SK-N-SH (cell line): ENCODE measurements around the gene MED16. TPM values are rescaled to one million over a fixed set of nuclear protein-coding genes. Genes with fewer than 3 reads are reported as not detected.

ENCODE experiments used
- CTCF ChIA-PET: fragments of 300-600, 350-600 bp; formaldehyde crosslinking; extraction: SDS; loops from one replicate; lab custom pipeline; 2021; lab: Yijun Ruan, JAX
- POLR2A ChIA-PET: fragments of 350-600 bp; sonication (Branson Sonifier 250); formaldehyde crosslinking; extraction: SDS; loops from one replicate; lab custom pipeline; 2020; ENCODE audit warnings: antibody characterized with exemption, inconsistent platforms; lab: Yijun Ruan, JAX
- DNase-seq: peaks from one replicate; pipeline ENCODE4 v3.0.0; 2012
- H2AFZ ChIP-seq: fragments of 200-600 bp; sonication (generic); 2 replicates; pipeline ENCODE4 v1.8.1; 2016; ENCODE audit warnings: antibody characterized with exemption, mild to moderate bottlenecking, low read depth
- H3F3A ChIP-seq: fragments of 200-600 bp; sonication (generic); replicated peaks from 2 replicates; pipeline ENCODE3; 2016; ENCODE audit warnings: antibody characterized with exemption, mild to moderate bottlenecking; ENCODE audit not compliant: insufficient read depth
- H3K27ac ChIP-seq, 2 experiments: fragments of 200-500 bp in 1 of 2; fragments of 200-600 bp in 1 of 2; sonication (Bioruptor generic) in 1 of 2; sonication (generic), shearing (Covaris generic) in 1 of 2; 2 replicates each; pipeline versions ENCODE4 v1.5.1 to v1.6.1; 2014 to 2016; ENCODE audit warnings: low read depth in 2 of 2, inconsistent platforms in 1 of 2, low read length in 1 of 2, mild to moderate bottlenecking in 1 of 2, mixed read lengths in 1 of 2
- H3K27me3 ChIP-seq: fragments of 200-600 bp; sonication (generic), shearing (Covaris generic); 2 replicates; pipeline ENCODE4 v1.6.1; 2016; ENCODE audit warnings: mixed run types; ENCODE audit not compliant: insufficient read depth
- H3K36me3 ChIP-seq, 2 experiments: fragments of 200-500 bp in 1 of 2; fragments of 200-600 bp in 1 of 2; sonication (Bioruptor generic) in 1 of 2; sonication (generic) in 1 of 2; replicated peaks in 1 of 2; 2 replicates each; pipeline versions ENCODE3 to v1.5.1; 2014 to 2016; ENCODE audit warnings: low read length in 1 of 2, mild to moderate bottlenecking in 1 of 2; ENCODE audit not compliant: insufficient read depth in 2 of 2, control insufficient read depth in 1 of 2
- H3K4me1 ChIP-seq, 2 experiments: fragments of 200-500 bp in 1 of 2; fragments of 200-600 bp in 1 of 2; sonication (Bioruptor generic) in 1 of 2; sonication (generic), shearing (Covaris generic) in 1 of 2; 2 replicates each; pipeline versions ENCODE4 v1.5.1 to v1.6.1; 2014 to 2016; ENCODE audit warnings: low read depth in 1 of 2, low read length in 1 of 2, mixed run types in 1 of 2; ENCODE audit not compliant: insufficient read depth in 2 of 2, control insufficient read depth in 1 of 2
- H3K4me2 ChIP-seq: fragments of 200-600 bp; sonication (generic), shearing (Covaris generic); 2 replicates; pipeline ENCODE4 v1.6.1; 2017; ENCODE audit warnings: mixed run types
- H3K4me3 ChIP-seq, 2 experiments: fragments of 200-500 bp in 1 of 2; fragments of 200-600 bp in 1 of 2; sonication (Bioruptor generic) in 1 of 2; sonication (generic), shearing (Covaris generic) in 1 of 2; 2 replicates each; pipeline versions ENCODE4 v1.5.1 to v1.8.1; 2014 to 2016; ENCODE audit warnings: low read depth in 2 of 2, inconsistent platforms in 1 of 2, low read length in 1 of 2, mild to moderate bottlenecking in 1 of 2, mixed read lengths in 1 of 2, moderate library complexity in 1 of 2
- H3K79me2 ChIP-seq: fragments of 200-600 bp; sonication (generic); 2 replicates; pipeline ENCODE4 v1.8.1; 2017; ENCODE audit warnings: mild to moderate bottlenecking; ENCODE audit not compliant: insufficient read depth
- H3K9ac ChIP-seq: fragments of 200-600 bp; sonication (generic); 2 replicates; pipeline ENCODE4 v1.6.1; 2017; ENCODE audit warnings: mixed run types
- H3K9me2 ChIP-seq: fragments of 200-600 bp; sonication (generic); 2 replicates; pipeline ENCODE4 v1.6.1; 2017; ENCODE audit warnings: mixed run types
- H3K9me3 ChIP-seq: fragments of 200-600 bp; sonication (generic); 2 replicates; pipeline ENCODE4 v1.6.1; 2017; ENCODE audit warnings: mixed run types, mild to moderate bottlenecking, moderate library complexity
- H4K20me1 ChIP-seq: fragments of 200-600 bp; sonication (generic); 2 replicates; pipeline ENCODE4 v1.6.1; 2017; ENCODE audit warnings: mild to moderate bottlenecking, mixed run types; ENCODE audit not compliant: insufficient read depth
- CHD2 ChIP-seq: fragments of 150-350 bp; IDR thresholded peaks from 2 replicates; pipeline ENCODE4 v1.6.1; 2018; ENCODE audit warnings: low read length; ENCODE audit not compliant: partially characterized antibody
- FOXJ3 ChIP-seq: sonication (generic); formaldehyde crosslinking; IDR thresholded peaks from 2 replicates; pipeline ENCODE4 v1.5.1; 2020; ENCODE audit warnings: mild to moderate bottlenecking, missing genetic modification reagents
- FOXM1 ChIP-seq: IDR thresholded peaks from 2 replicates; pipeline ENCODE4 v1.4.0; 2012; ENCODE audit warnings: low read depth, mild to moderate bottlenecking
- GATA2 ChIP-seq: sonication (generic); formaldehyde crosslinking; IDR thresholded peaks from 2 replicates; pipeline ENCODE4 v1.5.0; 2020; ENCODE audit warnings: mild to moderate bottlenecking, missing genetic modification reagents
- JUND ChIP-seq: IDR thresholded peaks from 2 replicates; pipeline ENCODE4 v1.4.0; 2012
- MAX ChIP-seq: IDR thresholded peaks from 2 replicates; pipeline ENCODE4 v1.4.0; 2012; ENCODE audit warnings: low read depth
- MEF2A ChIP-seq: IDR thresholded peaks from 2 replicates; pipeline ENCODE4 v1.4.0; 2012; ENCODE audit warnings: low read depth, borderline replicate concordance
- NRF1 ChIP-seq: IDR thresholded peaks from 2 replicates; pipeline ENCODE4 v1.6.1; 2012; ENCODE audit warnings: low read depth, mild to moderate bottlenecking, low read length
- PBX3 ChIP-seq: IDR thresholded peaks from 2 replicates; pipeline ENCODE4; 2012
- RAD21 ChIP-seq: IDR thresholded peaks from 2 replicates; pipeline ENCODE4 v1.6.1; 2012; ENCODE audit warnings: mild to moderate bottlenecking, low read length
- RXRA ChIP-seq: IDR thresholded peaks from 2 replicates; pipeline ENCODE4 v1.4.0; 2012; ENCODE audit warnings: low read depth, mild to moderate bottlenecking, borderline replicate concordance
- SIN3A ChIP-seq: IDR thresholded peaks from 2 replicates; pipeline ENCODE4 v1.6.1; 2012; ENCODE audit warnings: low read depth, mild to moderate bottlenecking, low read length, moderate library complexity, borderline replicate concordance
- TCF12 ChIP-seq: IDR thresholded peaks from 2 replicates; pipeline ENCODE4 v1.4.0; 2012
- USF2 ChIP-seq: fragments of 150-350 bp; IDR thresholded peaks from 2 replicates; pipeline ENCODE4 v1.6.1; 2017; ENCODE audit warnings: antibody characterized with exemption, low read length, low read depth, borderline replicate concordance
- YY1 ChIP-seq: IDR thresholded peaks from 2 replicates; pipeline ENCODE4 v1.4.0; 2012; ENCODE audit warnings: low read depth, mild to moderate bottlenecking
- ZBTB33 ChIP-seq: IDR thresholded peaks from 2 replicates; pipeline ENCODE4 v1.4.0; 2012; ENCODE audit warnings: low read depth, borderline replicate concordance
- WGBS: methylation state at CpG from one replicate; pipeline ENCODE4 v1.1.6; 2017; ENCODE audit warnings: low lambda C conversion rate; 5-methylcytosine and 5-hydroxymethylcytosine counted together
- polyA plus RNA-seq, 3 experiments: library from polyadenylated mRNA; depleted of rRNA; stranded (reverse); fragments of >200 nt; gene quantifications; 2 replicates each; pipeline ENCODE4 v1.2.3, GENCODE V29; 2012
- TF ChIP-seq, protein P1 (sequence below): IDR thresholded peaks from 2 replicates; pipeline ENCODE4 v1.4.0; 2012; ENCODE audit warnings: low read depth, borderline replicate concordance
- TF ChIP-seq, protein P2 (sequence below): IDR thresholded peaks from 2 replicates; pipeline ENCODE4 v1.6.1; 2012; ENCODE audit warnings: mild to moderate bottlenecking, low read depth, low read length, moderate library complexity

Gene MED16
- polyA plus RNA-seq, 1 of the 3 experiments (the other 2 are of a cell fraction) = 40.6 TPM

GRCh38 chr19:844546-844971 lies 48.4 kb downstream of the MED16 start:
- TF ChIP-seq FOXM1 = no peak
- TF ChIP-seq RXRA = no peak
- TF ChIP-seq RAD21 = no peak
- TF ChIP-seq PBX3 = no peak
- TF ChIP-seq FOXJ3 (CRISPR knock-in tag) = no peak
- no peak for TF ChIP-seq NRF1
- H3K27ac ChIP-seq = no peak overlapping the region
- POLR2A ChIA-PET = no interaction called here
- H3K79me2 ChIP-seq = no peaks in the 10 kb centered on the region
- H3K4me3 ChIP-seq = no peak overlapping the region
- CTCF ChIA-PET = interaction anchor here (1.1 kb wide), 1 partner anchor 20 kb away, joined by 3 read pairs; no protein-coding TSS in a partner anchor
- no peak overlapping the region for H3K9ac ChIP-seq
- no peaks in the 10 kb centered on the region; a peak in 1 of 4 replicates for H3K4me1 ChIP-seq
- no peaks in the 10 kb centered on the region for H3K9me3 ChIP-seq
- H3F3A ChIP-seq = peaks cover 9% of the 10 kb centered on the region
- no peak overlapping the region for H2AFZ ChIP-seq
- DNase-seq = no peak
- H4K20me1 ChIP-seq = no peaks in the 10 kb centered on the region
- peaks cover 73% of the 10 kb centered on the region for H3K27me3 ChIP-seq
- no peak overlapping the region for H3K4me2 ChIP-seq
- no peaks in the 10 kb centered on the region for H3K9me2 ChIP-seq
- 22% methylated on average over 9 of the region's 11 CpGs for WGBS
- H3K36me3 ChIP-seq = no peaks in the 10 kb centered on the region

- H3F3A ChIP-seq = peaks cover 9% of the 10 kb centered on the region
- H3K9me3 ChIP-seq = no peaks in the 10 kb centered on the region
- no peak for DNase-seq
- ChIA-PET POLR2A (no interaction called here), CTCF (interaction anchor here (0.9 to 2.1 kb wide), 2 partner anchors 13 to 16 kb away, joined by 3 to 7 read pairs; no protein-coding TSS in a partner anchor)
- peak overlapping the region; percentile 47; the same call in 1 of the 2 replicates for H3K4me2 ChIP-seq
- no peak overlapping the region for H3K4me3 ChIP-seq
- no peak overlapping the region for H3K27ac ChIP-seq
- H2AFZ ChIP-seq = no peak overlapping the region
- no peak overlapping the region for H3K9ac ChIP-seq
- H3K4me1 ChIP-seq = no peaks in the 10 kb centered on the region; a peak in 1 of 4 replicates
- H3K36me3 ChIP-seq = no peaks in the 10 kb centered on the region
- WGBS = 5% methylated on average over 26 of the region's 70 CpGs
- H3K27me3 ChIP-seq = peaks cover 69% of the 10 kb centered on the region
- no peaks in the 10 kb centered on the region for H3K9me2 ChIP-seq
- no peaks in the 10 kb centered on the region for H3K79me2 ChIP-seq
- no peaks in the 10 kb centered on the region for H4K20me1 ChIP-seq
- TF ChIP-seq ZBTB33 (no peak), FOXJ3 (CRISPR knock-in tag) (no peak), CHD2 (no peak), JUND (no peak), TCF12 (no peak), RXRA (no peak), YY1 (no peak), SIN3A (no peak), GATA2 (CRISPR knock-in tag) (no peak), USF2 (no peak), FOXM1 (no peak), MEF2A (no peak), MAX (no peak)
- TF ChIP-seq, protein P1, sequence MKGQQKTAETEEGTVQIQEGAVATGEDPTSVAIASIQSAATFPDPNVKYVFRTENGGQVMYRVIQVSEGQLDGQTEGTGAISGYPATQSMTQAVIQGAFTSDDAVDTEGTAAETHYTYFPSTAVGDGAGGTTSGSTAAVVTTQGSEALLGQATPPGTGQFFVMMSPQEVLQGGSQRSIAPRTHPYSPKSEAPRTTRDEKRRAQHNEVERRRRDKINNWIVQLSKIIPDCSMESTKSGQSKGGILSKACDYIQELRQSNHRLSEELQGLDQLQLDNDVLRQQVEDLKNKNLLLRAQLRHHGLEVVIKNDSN = no peak
- TF ChIP-seq, protein P2, sequence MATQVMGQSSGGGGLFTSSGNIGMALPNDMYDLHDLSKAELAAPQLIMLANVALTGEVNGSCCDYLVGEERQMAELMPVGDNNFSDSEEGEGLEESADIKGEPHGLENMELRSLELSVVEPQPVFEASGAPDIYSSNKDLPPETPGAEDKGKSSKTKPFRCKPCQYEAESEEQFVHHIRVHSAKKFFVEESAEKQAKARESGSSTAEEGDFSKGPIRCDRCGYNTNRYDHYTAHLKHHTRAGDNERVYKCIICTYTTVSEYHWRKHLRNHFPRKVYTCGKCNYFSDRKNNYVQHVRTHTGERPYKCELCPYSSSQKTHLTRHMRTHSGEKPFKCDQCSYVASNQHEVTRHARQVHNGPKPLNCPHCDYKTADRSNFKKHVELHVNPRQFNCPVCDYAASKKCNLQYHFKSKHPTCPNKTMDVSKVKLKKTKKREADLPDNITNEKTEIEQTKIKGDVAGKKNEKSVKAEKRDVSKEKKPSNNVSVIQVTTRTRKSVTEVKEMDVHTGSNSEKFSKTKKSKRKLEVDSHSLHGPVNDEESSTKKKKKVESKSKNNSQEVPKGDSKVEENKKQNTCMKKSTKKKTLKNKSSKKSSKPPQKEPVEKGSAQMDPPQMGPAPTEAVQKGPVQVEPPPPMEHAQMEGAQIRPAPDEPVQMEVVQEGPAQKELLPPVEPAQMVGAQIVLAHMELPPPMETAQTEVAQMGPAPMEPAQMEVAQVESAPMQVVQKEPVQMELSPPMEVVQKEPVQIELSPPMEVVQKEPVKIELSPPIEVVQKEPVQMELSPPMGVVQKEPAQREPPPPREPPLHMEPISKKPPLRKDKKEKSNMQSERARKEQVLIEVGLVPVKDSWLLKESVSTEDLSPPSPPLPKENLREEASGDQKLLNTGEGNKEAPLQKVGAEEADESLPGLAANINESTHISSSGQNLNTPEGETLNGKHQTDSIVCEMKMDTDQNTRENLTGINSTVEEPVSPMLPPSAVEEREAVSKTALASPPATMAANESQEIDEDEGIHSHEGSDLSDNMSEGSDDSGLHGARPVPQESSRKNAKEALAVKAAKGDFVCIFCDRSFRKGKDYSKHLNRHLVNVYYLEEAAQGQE = no peak
Observed at GRCh38 chr19:843836-844545, 49.0 kb downstream of the MED16 start.
